A549 (cell line): ENCODE measurements around the gene OBSL1. TPM values are rescaled to one million over a fixed set of nuclear protein-coding genes. Genes with fewer than 3 reads are reported as not detected.

Experiments used
- ATAC-seq, 2 experiments: fragments of 200-7000 bp in 1 of 2; fragments of >200 bp in 1 of 2; cut with Nextera tagmentation in 1 of 2; cut with Tn5 transposase in 1 of 2; 3 replicates each; pipeline versions ENCODE4 v1.8.0 to v1.9.1; 2018 to 2020; ENCODE audit warnings: mild to moderate bottlenecking in 1 of 2, moderate library complexity in 1 of 2
- CTCF ChIA-PET: fragments of 300-600 bp; sonication (Branson Sonifier 250); formaldehyde crosslinking; extraction: SDS; loops from one replicate; lab custom pipeline; 2021; ENCODE audit warnings: antibody characterized with exemption, inconsistent platforms; lab: Yijun Ruan, JAX
- POLR2A ChIA-PET: fragments of 350-600 bp; formaldehyde crosslinking; extraction: SDS; loops from one replicate; lab custom pipeline; 2021; ENCODE audit warnings: antibody characterized with exemption, inconsistent platforms; lab: Yijun Ruan, JAX
- DNase-seq, 2 experiments: peaks; one replicate each; pipeline versions ENCODE4 v3.0.0 to v3.0.0-alpha.2; 2011 to 2016; ENCODE audit warnings: low read depth in 1 of 2, low spot score in 1 of 2
- FAIRE-seq: peaks from 2 replicates; lab custom pipeline; 2011; peaks lifted over from hg19 to GRCh38; lab: Jason Lieb, UNC
- H3K27ac ChIP-seq, 2 experiments: fragments of >200 bp; sonication (Bioruptor Twin); formaldehyde crosslinking; 3 replicates each; pipeline ENCODE4 v1.5.1; 2016 to 2017
- H3K4me1 ChIP-seq: fragments of >200 bp; sonication (Bioruptor Twin); formaldehyde crosslinking; 3 replicates; pipeline ENCODE4 v1.6.1; 2016
- H3K4me2 ChIP-seq: fragments of >200 bp; sonication (Bioruptor Twin); formaldehyde crosslinking; 3 replicates; pipeline ENCODE4 v1.6.1; 2016
- H3K4me3 ChIP-seq: fragments of >200 bp; sonication (Bioruptor Twin); formaldehyde crosslinking; 3 replicates; pipeline ENCODE4 v1.5.1; 2016
- H3K9me3 ChIP-seq: fragments of >200 bp; sonication (Bioruptor Twin); formaldehyde crosslinking; 3 replicates; pipeline ENCODE4 v1.6.1; 2016
- ATOH8 ChIP-seq: fragments of 250-450 bp; sonication (Bioruptor Pico); IDR thresholded peaks from 2 replicates; pipeline ENCODE4 v1.5.0; 2020; ENCODE audit warnings: low read depth, mild to moderate bottlenecking, moderate library complexity
- CHD4 ChIP-seq: fragments of 200-600 bp; sonication (generic); IDR thresholded peaks from 2 replicates; pipeline ENCODE4 v1.6.1; 2016; ENCODE audit warnings: antibody characterized with exemption, mild to moderate bottlenecking, borderline replicate concordance
- CTCF ChIP-seq: fragments of >200 bp; sonication (Bioruptor Twin); formaldehyde crosslinking; IDR thresholded peaks from 3 replicates; pipeline ENCODE4 v1.5.1; 2016
- E2F6 ChIP-seq: IDR thresholded peaks from 2 replicates; pipeline ENCODE4 v1.6.1; 2012; ENCODE audit warnings: low read depth, borderline replicate concordance
- EHF ChIP-seq: fragments of 250-450 bp; sonication (Bioruptor Pico); IDR thresholded peaks from 2 replicates; pipeline ENCODE4 v1.5.0; 2020; ENCODE audit warnings: mild to moderate bottlenecking
- ELK1 ChIP-seq: fragments of 150-350 bp; IDR thresholded peaks from 2 replicates; pipeline ENCODE4 v1.6.1; 2014; ENCODE audit warnings: low read depth, mild to moderate bottlenecking, low read length
- ESRRA ChIP-seq: fragments of 150-350 bp; IDR thresholded peaks from 2 replicates; pipeline ENCODE4 v1.6.1; 2014; ENCODE audit warnings: mild to moderate bottlenecking, low read length, borderline replicate concordance
- HES2 ChIP-seq: fragments of >200 bp; sonication (Bioruptor Twin); formaldehyde crosslinking; IDR thresholded peaks from 2 replicates; pipeline ENCODE4 v1.6.1; 2016
- HMGXB4 ChIP-seq: fragments of 250-450 bp; sonication (Bioruptor Pico); IDR thresholded peaks from 2 replicates; pipeline ENCODE4 v1.5.0; 2021; ENCODE audit warnings: mild to moderate bottlenecking, moderate library complexity, borderline replicate concordance
- NR3C1 ChIP-seq: fragments of >200 bp; sonication (Bioruptor Twin); formaldehyde crosslinking; IDR thresholded peaks from 3 replicates; pipeline ENCODE4 v1.6.1; 2017
- POLR2A ChIP-seq: IDR thresholded peaks from 2 replicates; pipeline ENCODE4 v1.6.1; 2012; ENCODE audit warnings: mild to moderate bottlenecking, low read length
- POLR2AphosphoS2 ChIP-seq: conservative IDR thresholded peaks from 2 replicates; pipeline ENCODE4 v1.6.1; 2012; ENCODE audit warnings: low read length, improper control_type of control experiment, inconsistent platforms
- REST ChIP-seq: fragments of 200-600 bp; sonication (generic); IDR thresholded peaks from 2 replicates; pipeline ENCODE4 v1.6.1; 2016; ENCODE audit warnings: antibody characterized with exemption, mild to moderate bottlenecking, moderate library complexity
- RNF2 ChIP-seq: fragments of 200-600 bp; sonication (generic); IDR thresholded peaks from 2 replicates; pipeline ENCODE4 v1.6.1; 2016; ENCODE audit warnings: low read depth, mild to moderate bottlenecking, antibody characterized with exemption, moderate library complexity, borderline replicate concordance
- SMC3 ChIP-seq: fragments of >200 bp; sonication (Bioruptor Twin); formaldehyde crosslinking; IDR thresholded peaks from 3 replicates; pipeline ENCODE4 v1.6.1; 2018; ENCODE audit warnings: inconsistent platforms
- TP53 ChIP-seq: fragments of 250-450 bp; sonication (Bioruptor Pico); IDR thresholded peaks from 2 replicates; pipeline ENCODE4 v1.5.0; 2021; ENCODE audit warnings: mild to moderate bottlenecking, moderate library complexity
- USF2 ChIP-seq: fragments of 450-650 bp; IDR thresholded peaks from 2 replicates; pipeline ENCODE4 v1.6.1; 2014; ENCODE audit warnings: antibody characterized with exemption
- ZFP36 ChIP-seq: fragments of 450-650 bp; IDR thresholded peaks from 2 replicates; pipeline ENCODE4 v1.6.1; 2014; ENCODE audit warnings: borderline replicate concordance; ENCODE audit not compliant: partially characterized antibody
- ZNF302 ChIP-seq: fragments of 250-450 bp; sonication (Bioruptor Pico); IDR thresholded peaks from 2 replicates; pipeline ENCODE4 v1.9.0; 2021; ENCODE audit warnings: inconsistent platforms, mild to moderate bottlenecking, moderate library complexity
- WGBS: methylation state at CpG from one replicate; pipeline ENCODE4 v1.1.6; 2017; ENCODE audit errors: missing lambda C conversion rate; 5-methylcytosine and 5-hydroxymethylcytosine counted together
- polyA plus RNA-seq, 4 experiments: library from polyadenylated mRNA; depleted of rRNA in 3 of 4; stranded (reverse); fragments of >200 nt; fragmentation: RNase III in 1 of 4; extraction: RNeasy Plus Mini Kit Qiagen cat#74134 plus additional on column Dnase treatment in 1 of 4; gene quantifications; 2 replicates in 3 of 4; 3 replicates in 1 of 4; pipeline ENCODE4 v1.2.3, GENCODE V29; 2011 to 2017

OBSL1 gene
- polyA plus RNA-seq, 2 of the 4 experiments (the other 2 are of a cell fraction) = 14.4 to 31.8 TPM

- peaks cover 7% of the 10 kb centered on the region; the same call in 2 of the 3 replicates for H3K4me1 ChIP-seq
- ChIA-PET CTCF (interaction anchor here (1.0 to 1.3 kb wide), 3 partner anchors 10 to 63 kb away, joined by 3 to 4 read pairs (median 3); no protein-coding TSS in a partner anchor), POLR2A (no interaction called here)
- H3K9me3 ChIP-seq = no peaks in the 10 kb centered on the region
- WGBS = 53% methylated on average over 2 of the region's 2 CpGs
- ATAC-seq (no peak), DNase-seq (no peak), FAIRE-seq (no peak)
- no peak overlapping the region for H3K4me2 ChIP-seq
- no peak overlapping the region for H3K27ac ChIP-seq
- H3K4me3 ChIP-seq = no peak overlapping the region
- TF ChIP-seq SMC3 (no peak), ZFP36 (no peak), TP53 (CRISPR knock-in tag) (no peak), EHF (CRISPR knock-in tag) (no peak), POLR2AphosphoS2 (no peak), ZNF302 (no peak), E2F6 (no peak), HES2 (no peak), CTCF (no peak), ATOH8 (CRISPR knock-in tag) (no peak), POLR2A (no peak), ESRRA (no peak), CHD4 (no peak), NR3C1 (no peak), HMGXB4 (CRISPR knock-in tag) (no peak), RNF2 (no peak), USF2 (no peak), ELK1 (no peak), REST (no peak)
- TF ChIP-seq, all 56 proteins: peak for 0
Measured at GRCh38 chr2:219593154-219593553, 21.8 kb upstream of the OBSL1 start.
